SK-N-SH (cell line): ENCODE results near the gene PDE9A. TPM values are rescaled to one million over a fixed set of nuclear protein-coding genes. Genes with fewer than 3 reads are reported as not detected.

Experiments used
- CTCF ChIA-PET: fragments of 300-600, 350-600 bp; formaldehyde crosslinking; extraction: SDS; loops from one replicate; lab custom pipeline; 2021; lab: Yijun Ruan, JAX
- POLR2A ChIA-PET: fragments of 350-600 bp; sonication (Branson Sonifier 250); formaldehyde crosslinking; extraction: SDS; loops from one replicate; lab custom pipeline; 2020; ENCODE audit warnings: antibody characterized with exemption, inconsistent platforms; lab: Yijun Ruan, JAX
- DNase-seq: peaks from one replicate; pipeline ENCODE4 v3.0.0; 2012
- H2AFZ ChIP-seq: fragments of 200-600 bp; sonication (generic); 2 replicates; pipeline ENCODE4 v1.8.1; 2016; ENCODE audit warnings: antibody characterized with exemption, mild to moderate bottlenecking, low read depth
- H3F3A ChIP-seq: fragments of 200-600 bp; sonication (generic); replicated peaks from 2 replicates; pipeline ENCODE3; 2016; ENCODE audit warnings: antibody characterized with exemption, mild to moderate bottlenecking; ENCODE audit not compliant: insufficient read depth
- H3K27ac ChIP-seq, 2 experiments: fragments of 200-500 bp in 1 of 2; fragments of 200-600 bp in 1 of 2; sonication (Bioruptor generic) in 1 of 2; sonication (generic), shearing (Covaris generic) in 1 of 2; 2 replicates each; pipeline versions ENCODE4 v1.5.1 to v1.6.1; 2014 to 2016; ENCODE audit warnings: low read depth in 2 of 2, inconsistent platforms in 1 of 2, low read length in 1 of 2, mild to moderate bottlenecking in 1 of 2, mixed read lengths in 1 of 2
- H3K27me3 ChIP-seq: fragments of 200-600 bp; sonication (generic), shearing (Covaris generic); 2 replicates; pipeline ENCODE4 v1.6.1; 2016; ENCODE audit warnings: mixed run types; ENCODE audit not compliant: insufficient read depth
- H3K36me3 ChIP-seq, 2 experiments: fragments of 200-500 bp in 1 of 2; fragments of 200-600 bp in 1 of 2; sonication (Bioruptor generic) in 1 of 2; sonication (generic) in 1 of 2; replicated peaks in 1 of 2; 2 replicates each; pipeline versions ENCODE3 to v1.5.1; 2014 to 2016; ENCODE audit warnings: low read length in 1 of 2, mild to moderate bottlenecking in 1 of 2; ENCODE audit not compliant: insufficient read depth in 2 of 2, control insufficient read depth in 1 of 2
- H3K4me1 ChIP-seq, 2 experiments: fragments of 200-500 bp in 1 of 2; fragments of 200-600 bp in 1 of 2; sonication (Bioruptor generic) in 1 of 2; sonication (generic), shearing (Covaris generic) in 1 of 2; 2 replicates each; pipeline versions ENCODE4 v1.5.1 to v1.6.1; 2014 to 2016; ENCODE audit warnings: low read depth in 1 of 2, low read length in 1 of 2, mixed run types in 1 of 2; ENCODE audit not compliant: insufficient read depth in 2 of 2, control insufficient read depth in 1 of 2
- H3K4me2 ChIP-seq: fragments of 200-600 bp; sonication (generic), shearing (Covaris generic); 2 replicates; pipeline ENCODE4 v1.6.1; 2017; ENCODE audit warnings: mixed run types
- H3K4me3 ChIP-seq, 2 experiments: fragments of 200-500 bp in 1 of 2; fragments of 200-600 bp in 1 of 2; sonication (Bioruptor generic) in 1 of 2; sonication (generic), shearing (Covaris generic) in 1 of 2; 2 replicates each; pipeline versions ENCODE4 v1.5.1 to v1.8.1; 2014 to 2016; ENCODE audit warnings: low read depth in 2 of 2, inconsistent platforms in 1 of 2, low read length in 1 of 2, mild to moderate bottlenecking in 1 of 2, mixed read lengths in 1 of 2, moderate library complexity in 1 of 2
- H3K79me2 ChIP-seq: fragments of 200-600 bp; sonication (generic); 2 replicates; pipeline ENCODE4 v1.8.1; 2017; ENCODE audit warnings: mild to moderate bottlenecking; ENCODE audit not compliant: insufficient read depth
- H3K9ac ChIP-seq: fragments of 200-600 bp; sonication (generic); 2 replicates; pipeline ENCODE4 v1.6.1; 2017; ENCODE audit warnings: mixed run types
- H3K9me2 ChIP-seq: fragments of 200-600 bp; sonication (generic); 2 replicates; pipeline ENCODE4 v1.6.1; 2017; ENCODE audit warnings: mixed run types
- H3K9me3 ChIP-seq: fragments of 200-600 bp; sonication (generic); 2 replicates; pipeline ENCODE4 v1.6.1; 2017; ENCODE audit warnings: mixed run types, mild to moderate bottlenecking, moderate library complexity
- H4K20me1 ChIP-seq: fragments of 200-600 bp; sonication (generic); 2 replicates; pipeline ENCODE4 v1.6.1; 2017; ENCODE audit warnings: mild to moderate bottlenecking, mixed run types; ENCODE audit not compliant: insufficient read depth
- CHD2 ChIP-seq: fragments of 150-350 bp; IDR thresholded peaks from 2 replicates; pipeline ENCODE4 v1.6.1; 2018; ENCODE audit warnings: low read length; ENCODE audit not compliant: partially characterized antibody
- EP300 ChIP-seq, 2 experiments: IDR thresholded peaks; 2 replicates each; pipeline versions ENCODE4 v1.4.0 to v1.6.1; 2012; ENCODE audit warnings: borderline replicate concordance in 1 of 2, low read depth in 1 of 2, low read length in 1 of 2
- FOXJ3 ChIP-seq: sonication (generic); formaldehyde crosslinking; IDR thresholded peaks from 2 replicates; pipeline ENCODE4 v1.5.1; 2020; ENCODE audit warnings: mild to moderate bottlenecking, missing genetic modification reagents
- FOXM1 ChIP-seq: IDR thresholded peaks from 2 replicates; pipeline ENCODE4 v1.4.0; 2012; ENCODE audit warnings: low read depth, mild to moderate bottlenecking
- GATA2 ChIP-seq: sonication (generic); formaldehyde crosslinking; IDR thresholded peaks from 2 replicates; pipeline ENCODE4 v1.5.0; 2020; ENCODE audit warnings: mild to moderate bottlenecking, missing genetic modification reagents
- JUND ChIP-seq: IDR thresholded peaks from 2 replicates; pipeline ENCODE4 v1.4.0; 2012
- MXI1 ChIP-seq: IDR thresholded peaks from 2 replicates; pipeline ENCODE4 v1.6.1; 2012; ENCODE audit warnings: mild to moderate bottlenecking, low read depth, low read length, improper control_type of control experiment
- NFIC ChIP-seq: IDR thresholded peaks from 2 replicates; pipeline ENCODE4 v1.4.0; 2012; ENCODE audit warnings: borderline replicate concordance
- RAD21 ChIP-seq: IDR thresholded peaks from 2 replicates; pipeline ENCODE4 v1.6.1; 2012; ENCODE audit warnings: mild to moderate bottlenecking, low read length
- RCOR1 ChIP-seq: fragments of 150-350 bp; IDR thresholded peaks from 2 replicates; pipeline ENCODE4 v1.6.1; 2017; ENCODE audit warnings: antibody characterized with exemption, low read length
- TAF1 ChIP-seq: IDR thresholded peaks from 2 replicates; pipeline ENCODE4 v1.6.1; 2012; ENCODE audit warnings: low read depth, mild to moderate bottlenecking, low read length, moderate library complexity, borderline replicate concordance
- TEAD4 ChIP-seq: IDR thresholded peaks from 2 replicates; pipeline ENCODE4 v1.4.0; 2012; ENCODE audit warnings: mild to moderate bottlenecking, borderline replicate concordance; ENCODE audit not compliant: insufficient read depth
- WGBS: methylation state at CpG from one replicate; pipeline ENCODE4 v1.1.6; 2017; ENCODE audit warnings: low lambda C conversion rate; 5-methylcytosine and 5-hydroxymethylcytosine counted together
- polyA plus RNA-seq, 3 experiments: library from polyadenylated mRNA; depleted of rRNA; stranded (reverse); fragments of >200 nt; gene quantifications; 2 replicates each; pipeline ENCODE4 v1.2.3, GENCODE V29; 2012
- TF ChIP-seq, protein P1 (sequence below): IDR thresholded peaks from 2 replicates; pipeline ENCODE4; 2012
- TF ChIP-seq, protein P2 (sequence below): fragments of 150-350 bp; IDR thresholded peaks from 2 replicates; pipeline ENCODE4 v1.6.1; 2016; ENCODE audit warnings: mild to moderate bottlenecking, low read depth, low read length
- TF ChIP-seq, protein P3 (sequence below): fragments of 200-600 bp; sonication (generic); IDR thresholded peaks from 2 replicates; pipeline ENCODE4 v1.6.1; 2017; ENCODE audit warnings: antibody characterized with exemption, mild to moderate bottlenecking, moderate library complexity
- TF ChIP-seq, protein P4 (sequence below): fragments of 150-350 bp; IDR thresholded peaks from 2 replicates; pipeline ENCODE4 v1.6.1; 2017; ENCODE audit warnings: antibody characterized with exemption, low read length, low read depth, borderline replicate concordance
- TF ChIP-seq, protein P5 (sequence below): IDR thresholded peaks from 2 replicates; pipeline ENCODE4 v1.4.0; 2012; ENCODE audit warnings: low read depth

Gene PDE9A
- polyA plus RNA-seq, 1 of the 3 experiments (the other 2 are of a cell fraction), result 0.28 TPM

DNA sequence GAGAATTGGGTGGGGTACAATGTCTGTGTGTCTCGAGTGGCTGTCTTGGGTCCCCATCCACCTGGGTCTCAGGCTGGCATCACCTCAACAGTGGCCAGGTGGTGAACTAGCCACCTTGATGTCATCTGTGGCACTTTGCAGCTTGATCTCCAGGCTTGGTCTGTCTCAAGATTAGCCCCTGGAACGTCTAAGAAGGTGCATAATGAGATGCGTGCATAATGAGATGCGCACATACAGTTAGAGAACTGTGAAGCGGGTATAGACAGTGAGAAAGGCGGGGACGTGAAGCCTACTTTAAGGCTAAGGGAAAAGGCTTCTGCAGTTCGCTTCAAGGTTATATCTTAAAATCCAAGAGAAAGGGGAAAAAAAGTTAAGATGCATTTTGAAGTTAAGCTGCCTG is 127.2 kb downstream of the PDE9A start:
- Histone ChIP-seq H3K4me1 (peaks cover 0 to 26% of the 10 kb centered on the region in 2 experiments; a peak in 1 of 4 replicates), H3K27ac (no peak overlapping the region; a peak in 1 of 4 replicates), H3K9me3 (no peaks in the 10 kb centered on the region), H4K20me1 (no peaks in the 10 kb centered on the region), H3K9me2 (no peaks in the 10 kb centered on the region)
- CTCF ChIA-PET, result interaction anchor here (1.1 to 2.3 kb wide), 3 partner anchors 38 to 188 kb away, joined by 4 to 13 read pairs (median 7); partner anchors contain the start of gene PDE9A
- POLR2A ChIA-PET, result interaction anchor here (0.6 kb wide), 1 partner anchor 65 kb away, joined by 6 read pairs; no protein-coding TSS in a partner anchor
- TF ChIP-seq, protein P1, sequence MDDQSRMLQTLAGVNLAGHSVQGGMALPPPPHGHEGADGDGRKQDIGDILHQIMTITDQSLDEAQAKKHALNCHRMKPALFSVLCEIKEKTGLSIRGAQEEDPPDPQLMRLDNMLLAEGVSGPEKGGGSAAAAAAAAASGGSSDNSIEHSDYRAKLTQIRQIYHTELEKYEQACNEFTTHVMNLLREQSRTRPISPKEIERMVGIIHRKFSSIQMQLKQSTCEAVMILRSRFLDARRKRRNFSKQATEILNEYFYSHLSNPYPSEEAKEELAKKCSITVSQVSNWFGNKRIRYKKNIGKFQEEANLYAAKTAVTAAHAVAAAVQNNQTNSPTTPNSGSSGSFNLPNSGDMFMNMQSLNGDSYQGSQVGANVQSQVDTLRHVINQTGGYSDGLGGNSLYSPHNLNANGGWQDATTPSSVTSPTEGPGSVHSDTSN, result no peak
- no peak for TF ChIP-seq TAF1
- TF ChIP-seq FOXJ3 (CRISPR knock-in tag), result no peak
- no peak for TF ChIP-seq RAD21
- no peak for TF ChIP-seq NFIC
- TF ChIP-seq, protein P2, sequence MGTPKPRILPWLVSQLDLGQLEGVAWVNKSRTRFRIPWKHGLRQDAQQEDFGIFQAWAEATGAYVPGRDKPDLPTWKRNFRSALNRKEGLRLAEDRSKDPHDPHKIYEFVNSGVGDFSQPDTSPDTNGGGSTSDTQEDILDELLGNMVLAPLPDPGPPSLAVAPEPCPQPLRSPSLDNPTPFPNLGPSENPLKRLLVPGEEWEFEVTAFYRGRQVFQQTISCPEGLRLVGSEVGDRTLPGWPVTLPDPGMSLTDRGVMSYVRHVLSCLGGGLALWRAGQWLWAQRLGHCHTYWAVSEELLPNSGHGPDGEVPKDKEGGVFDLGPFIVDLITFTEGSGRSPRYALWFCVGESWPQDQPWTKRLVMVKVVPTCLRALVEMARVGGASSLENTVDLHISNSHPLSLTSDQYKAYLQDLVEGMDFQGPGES, result no peak
- TF ChIP-seq JUND, result no peak
- TF ChIP-seq, all 33 proteins: peak for 0
- DNase-seq, result peak; percentile 21
- H2AFZ ChIP-seq, result no peak overlapping the region
- no peak overlapping the region for H3K9ac ChIP-seq
- H3F3A ChIP-seq, result no peaks in the 10 kb centered on the region
- no peak overlapping the region for H3K4me2 ChIP-seq
- whole genome bisulfite sequencing, result 65% methylated on average over 7 of the region's 8 CpGs
- H3K36me3 ChIP-seq, result no peaks in the 10 kb centered on the region
- no peaks in the 10 kb centered on the region; the same call in 1 of the 2 replicates for H3K27me3 ChIP-seq
- H3K4me3 ChIP-seq, result no peak overlapping the region
- H3K79me2 ChIP-seq, result no peaks in the 10 kb centered on the region

DNA sequence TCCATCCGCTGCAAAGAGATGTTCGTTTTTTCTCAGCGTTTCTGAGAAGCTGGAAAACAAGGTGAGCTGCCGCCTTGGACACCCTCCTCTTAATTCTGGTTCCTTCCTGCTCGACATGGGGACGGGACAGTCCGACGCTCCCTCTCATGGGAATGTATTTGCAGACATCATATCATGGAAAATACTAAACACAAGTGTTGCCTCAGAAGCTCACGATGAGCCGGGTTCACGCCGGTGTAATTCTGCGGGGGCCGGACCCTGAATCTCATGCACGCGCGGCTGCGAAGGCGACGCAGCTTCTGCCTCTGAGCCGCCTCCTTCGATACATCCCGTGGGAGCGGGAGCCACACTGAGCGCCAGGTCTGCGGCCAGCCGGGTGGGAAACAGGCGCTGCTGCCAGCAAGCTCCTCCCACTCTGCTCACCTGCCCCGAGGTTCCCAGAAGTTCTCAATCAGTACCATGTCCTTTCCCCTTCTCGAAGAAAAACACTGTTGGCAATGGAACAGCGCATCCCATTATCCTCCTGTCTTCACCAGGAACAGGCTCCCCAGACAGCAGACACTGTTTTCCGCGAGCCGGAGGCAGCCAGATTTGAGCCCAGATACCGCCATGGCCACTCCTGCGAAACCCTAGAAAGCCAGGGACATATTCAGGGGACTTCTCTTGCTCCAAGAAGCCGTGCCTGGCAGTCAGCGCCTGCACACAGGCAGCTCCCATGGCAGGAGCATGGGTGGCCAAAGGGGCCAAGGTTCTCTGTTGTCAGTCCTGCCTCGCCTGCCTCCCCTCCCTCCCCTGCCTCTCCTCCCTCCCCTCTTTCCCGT is 127.9 kb downstream of the PDE9A start:
- ChIA-PET CTCF (interaction anchor here (0.6 to 2.3 kb wide), 9 partner anchors 10 to 617 kb away, joined by 3 to 13 read pairs (median 3); partner anchors contain the start of gene PDE9A), POLR2A (interaction anchor here (1.3 to 1.7 kb wide), 2 partner anchors 39 to 128 kb away, joined by 3 to 6 read pairs; partner anchors contain the start of gene PDE9A)
- Histone ChIP-seq H3K4me1 (peaks cover 0 to 26% of the 10 kb centered on the region in 2 experiments; a peak in 1 of 4 replicates), H3K9me2 (no peaks in the 10 kb centered on the region), H3K4me3 (peak overlapping the region in 1 of 2 experiments; percentile 30; a peak in 1 of 4 replicates), H3K9ac (no peak overlapping the region), H3K36me3 (no peaks in the 10 kb centered on the region), H3K4me2 (0 out of 2 replicates have a peak overlapping the region, but pooled peaks have one; percentile 33), H3K79me2 (no peaks in the 10 kb centered on the region), H3F3A (no peaks in the 10 kb centered on the region), H2AFZ (no peak overlapping the region), H4K20me1 (no peaks in the 10 kb centered on the region), H3K27me3 (no peaks in the 10 kb centered on the region; the same call in 1 of the 2 replicates), H3K9me3 (no peaks in the 10 kb centered on the region), H3K27ac (peak overlapping the region in 1 of 2 experiments; percentile 87; a peak in 2 of 4 replicates)
- WGBS, result 7% methylated on average over 35 of the region's 40 CpGs
- DNase-seq, result peak; percentile 83
- TF ChIP-seq, protein P3, sequence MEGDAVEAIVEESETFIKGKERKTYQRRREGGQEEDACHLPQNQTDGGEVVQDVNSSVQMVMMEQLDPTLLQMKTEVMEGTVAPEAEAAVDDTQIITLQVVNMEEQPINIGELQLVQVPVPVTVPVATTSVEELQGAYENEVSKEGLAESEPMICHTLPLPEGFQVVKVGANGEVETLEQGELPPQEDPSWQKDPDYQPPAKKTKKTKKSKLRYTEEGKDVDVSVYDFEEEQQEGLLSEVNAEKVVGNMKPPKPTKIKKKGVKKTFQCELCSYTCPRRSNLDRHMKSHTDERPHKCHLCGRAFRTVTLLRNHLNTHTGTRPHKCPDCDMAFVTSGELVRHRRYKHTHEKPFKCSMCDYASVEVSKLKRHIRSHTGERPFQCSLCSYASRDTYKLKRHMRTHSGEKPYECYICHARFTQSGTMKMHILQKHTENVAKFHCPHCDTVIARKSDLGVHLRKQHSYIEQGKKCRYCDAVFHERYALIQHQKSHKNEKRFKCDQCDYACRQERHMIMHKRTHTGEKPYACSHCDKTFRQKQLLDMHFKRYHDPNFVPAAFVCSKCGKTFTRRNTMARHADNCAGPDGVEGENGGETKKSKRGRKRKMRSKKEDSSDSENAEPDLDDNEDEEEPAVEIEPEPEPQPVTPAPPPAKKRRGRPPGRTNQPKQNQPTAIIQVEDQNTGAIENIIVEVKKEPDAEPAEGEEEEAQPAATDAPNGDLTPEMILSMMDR, result no peak
- TF ChIP-seq, protein P4, sequence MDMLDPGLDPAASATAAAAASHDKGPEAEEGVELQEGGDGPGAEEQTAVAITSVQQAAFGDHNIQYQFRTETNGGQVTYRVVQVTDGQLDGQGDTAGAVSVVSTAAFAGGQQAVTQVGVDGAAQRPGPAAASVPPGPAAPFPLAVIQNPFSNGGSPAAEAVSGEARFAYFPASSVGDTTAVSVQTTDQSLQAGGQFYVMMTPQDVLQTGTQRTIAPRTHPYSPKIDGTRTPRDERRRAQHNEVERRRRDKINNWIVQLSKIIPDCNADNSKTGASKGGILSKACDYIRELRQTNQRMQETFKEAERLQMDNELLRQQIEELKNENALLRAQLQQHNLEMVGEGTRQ, result no peak
- TF ChIP-seq RAD21 (0 out of 2 replicates have a peak, but pooled peaks have one; percentile 16), FOXJ3 (CRISPR knock-in tag) (no peak), NFIC (no peak), GATA2 (CRISPR knock-in tag) (peak; percentile 90), CHD2 (peak; percentile 21), EP300 (IDR thresholded peaks at IDR 0.05; ENCODE audit: borderline replicate concordance in 1 of 2, low read depth in 1 of 2, low read length in 1 of 2) (peak in 1 of 2 experiments; percentile 46; a peak in 1 of 4 replicates), TEAD4 (no peak), FOXM1 (no peak), RCOR1 (no peak), TAF1 (no peak), MXI1 (peak; percentile 12; the same call in 1 of the 2 replicates)
- TF ChIP-seq, protein P1, result no peak
- TF ChIP-seq, protein P5, sequence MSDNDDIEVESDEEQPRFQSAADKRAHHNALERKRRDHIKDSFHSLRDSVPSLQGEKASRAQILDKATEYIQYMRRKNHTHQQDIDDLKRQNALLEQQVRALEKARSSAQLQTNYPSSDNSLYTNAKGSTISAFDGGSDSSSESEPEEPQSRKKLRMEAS, result no peak
